Panc1 (cell line): ENCODE data around the gene SCAMP3. TPM values are rescaled to one million over a fixed set of nuclear protein-coding genes. Genes with fewer than 3 reads are reported as not detected.

Source experiments
- ATAC-seq: fragments of 200-7000 bp; cut with Tn5 transposase; 2 replicates; pipeline ENCODE4 v1.9.1; 2020; ENCODE audit warnings: mild to moderate bottlenecking, moderate library complexity
- BruUV-seq: library from RNA; stranded (reverse); fragments of 400-500 nt; replicated peaks from 2 replicates; lab custom pipeline; 2021; lab: Mats Ljungman, UMichigan
- CTCF ChIA-PET: fragments of 300-600 bp; sonication (Branson Sonifier 250); formaldehyde crosslinking; loops from one replicate; lab custom pipeline; 2022; ENCODE audit warnings: antibody characterized with exemption; lab: Charles Lee
- POLR2A ChIA-PET: fragments of 300-600 bp; sonication (Branson Sonifier 250); formaldehyde crosslinking; loops from one replicate; lab custom pipeline; 2022; ENCODE audit warnings: antibody characterized with exemption; lab: Charles Lee
- DNase-seq: peaks from one replicate; pipeline ENCODE4 v3.0.0-alpha.2; 2010; ENCODE audit warnings: low read depth, low spot score
- H3K27ac ChIP-seq: 2 replicates; pipeline ENCODE4 v1.5.1; 2011; ENCODE audit warnings: mild to moderate bottlenecking, low read length, inconsistent platforms
- H3K27me3 ChIP-seq: fragments of 200-500 bp; sonication (Bioruptor generic); 2 replicates; pipeline ENCODE4 v1.6.0; 2014; ENCODE audit warnings: low read length, inconsistent platforms; ENCODE audit not compliant: control insufficient read depth, insufficient read depth
- H3K36me3 ChIP-seq: fragments of 200-500 bp; sonication (Bioruptor generic); 2 replicates; pipeline ENCODE4 v1.5.1; 2014; ENCODE audit warnings: inconsistent platforms, mild to moderate bottlenecking, low read length, moderate library complexity; ENCODE audit not compliant: control insufficient read depth, insufficient read depth
- H3K4me1 ChIP-seq: 2 replicates; pipeline ENCODE4 v1.5.1; 2011; ENCODE audit warnings: inconsistent platforms, mild to moderate bottlenecking, low read length, moderate library complexity; ENCODE audit not compliant: control insufficient read depth, insufficient read depth
- H3K4me3 ChIP-seq, 2 experiments: 2 replicates each; pipeline ENCODE4 v1.5.1; 2011 to 2012; ENCODE audit warnings: low read depth in 2 of 2, low read length in 2 of 2, mild to moderate bottlenecking in 2 of 2, inconsistent platforms in 1 of 2, moderate library complexity in 1 of 2
- H3K9me3 ChIP-seq: fragments of 200-500 bp; sonication (Bioruptor generic); 2 replicates; pipeline ENCODE4 v1.5.1; 2014; ENCODE audit warnings: low read depth, mild to moderate bottlenecking, inconsistent platforms, low read length, moderate library complexity; ENCODE audit not compliant: control insufficient read depth, insufficient read depth
- CTCF ChIP-seq: fragments of 450-650 bp; IDR thresholded peaks from 2 replicates; pipeline ENCODE4 v1.5.1; 2017; ENCODE audit warnings: mild to moderate bottlenecking
- POLR2AphosphoS5 ChIP-seq: IDR thresholded peaks from 2 replicates; pipeline ENCODE4 v1.6.1; 2012; ENCODE audit warnings: mild to moderate bottlenecking, low read depth, low read length, moderate library complexity
- SIN3A ChIP-seq: IDR thresholded peaks from 2 replicates; pipeline ENCODE4 v1.6.1; 2012; ENCODE audit warnings: low read depth, mild to moderate bottlenecking, low read length, moderate library complexity, borderline replicate concordance; ENCODE audit not compliant: insufficient read depth
- TCF7L2 ChIP-seq: IDR thresholded peaks from 2 replicates; pipeline ENCODE4 v1.6.1; 2011; ENCODE audit warnings: mild to moderate bottlenecking, low read depth, low read length, inconsistent platforms
- in situ Hi-C: cut with HindIII; loops from 2 replicates; pipeline ENCODE4 v1.10.0; 2016; ENCODE audit warnings: low sequenced_read_pairs, low pct_unique_long_range_greater_than_20kb
- intact Hi-C: fragments of 100-400 bp; cut with micrococcal nuclease; formaldehyde crosslinking; loops from one replicate; pipeline ENCODE4 v1.10.0; 2022; ENCODE audit not compliant: unreplicated experiment
- total RNA-seq: library from RNA; stranded (reverse); gene quantifications from one replicate; pipeline ENCODE4 v1.2.1, GENCODE V29; 2021; ENCODE audit not compliant: unreplicated experiment
- TF ChIP-seq, protein P1 (sequence below), 2 experiments: IDR thresholded peaks; 2 replicates each; pipeline ENCODE4 v1.6.1; 2011 to 2012; ENCODE audit warnings: low read depth in 2 of 2, control low read depth in 1 of 2, low read length in 1 of 2, mild to moderate bottlenecking in 1 of 2, moderate library complexity in 1 of 2; ENCODE audit not compliant: insufficient read depth in 1 of 2

Gene SCAMP3
- total RNA-seq, 1 experiment from 2014 or later = 200 TPM

DNA sequence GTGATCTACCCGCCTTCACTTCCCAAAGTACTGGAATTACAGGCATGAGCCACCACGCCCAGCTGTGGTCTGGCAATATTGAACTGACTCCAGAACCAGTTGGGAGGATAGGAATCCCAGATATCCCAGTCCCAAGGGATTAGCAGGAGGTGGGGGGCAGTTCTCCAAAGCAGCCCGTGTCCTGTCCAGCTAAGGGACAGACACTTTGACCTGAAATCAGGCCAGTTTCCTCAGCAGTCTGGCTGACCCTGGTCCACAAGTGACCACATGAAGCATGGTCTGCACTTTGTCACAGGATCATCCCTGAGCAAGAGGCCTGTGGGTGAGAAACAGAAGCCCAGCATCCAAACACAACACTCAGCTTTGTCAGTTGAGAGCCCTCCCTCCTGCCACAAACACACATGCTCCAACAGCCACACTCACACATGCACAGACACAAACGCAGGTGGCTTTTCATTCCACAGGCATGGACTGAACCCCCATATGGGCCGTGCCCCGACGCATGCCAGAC lies 43.8 kb upstream of the SCAMP3 start:
- intact Hi-C loops = no loop called here
- DNase-seq = no peak

DNA sequence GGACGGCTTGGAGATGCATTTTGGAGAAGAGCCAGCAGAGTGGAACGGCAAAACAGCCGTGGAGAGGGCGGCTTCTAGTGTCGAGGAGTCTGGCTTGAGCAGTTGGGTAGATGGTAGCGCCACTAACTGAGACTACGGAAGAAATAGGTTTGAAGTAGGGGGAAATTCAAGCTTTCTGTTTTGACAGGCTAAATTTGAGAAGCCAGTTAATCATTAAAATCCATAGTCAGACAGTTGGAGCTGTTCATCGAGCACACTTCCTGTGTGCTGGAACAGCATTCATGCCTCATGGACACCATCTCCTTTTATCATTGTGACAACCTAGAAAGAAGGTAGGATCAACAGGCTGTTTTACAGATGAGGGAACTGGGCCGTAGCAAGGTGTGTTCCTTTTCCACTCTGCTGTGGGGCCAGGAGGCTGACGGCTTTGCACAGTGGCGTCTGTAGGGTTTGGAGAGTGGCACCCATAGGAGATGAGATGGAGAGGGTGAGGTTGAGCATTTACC lies 42.5 kb upstream of the SCAMP3 start:
- Histone ChIP-seq H3K4me1 (peaks cover 4% of the 10 kb centered on the region; the same call in 1 of the 2 replicates), H3K9me3 (no peaks in the 10 kb centered on the region), H3K27ac (no peak overlapping the region), H3K4me3 (no peak overlapping the region), H3K36me3 (peaks cover 7% of the 10 kb centered on the region; the same call in 1 of the 2 replicates), H3K27me3 (no peaks in the 10 kb centered on the region)
- DNase-seq = no peak
- intact Hi-C loops (no loop called here), in situ Hi-C loops (no loop called here)
- no peak for ATAC-seq
- POLR2A ChIA-PET = no interaction called here
- BruUV-seq = no TSS peak
- CTCF ChIA-PET = no interaction called here
- TF ChIP-seq TCF7L2 (no peak), SIN3A (no peak), CTCF (no peak), POLR2AphosphoS5 (no peak)
- TF ChIP-seq, protein P1, sequence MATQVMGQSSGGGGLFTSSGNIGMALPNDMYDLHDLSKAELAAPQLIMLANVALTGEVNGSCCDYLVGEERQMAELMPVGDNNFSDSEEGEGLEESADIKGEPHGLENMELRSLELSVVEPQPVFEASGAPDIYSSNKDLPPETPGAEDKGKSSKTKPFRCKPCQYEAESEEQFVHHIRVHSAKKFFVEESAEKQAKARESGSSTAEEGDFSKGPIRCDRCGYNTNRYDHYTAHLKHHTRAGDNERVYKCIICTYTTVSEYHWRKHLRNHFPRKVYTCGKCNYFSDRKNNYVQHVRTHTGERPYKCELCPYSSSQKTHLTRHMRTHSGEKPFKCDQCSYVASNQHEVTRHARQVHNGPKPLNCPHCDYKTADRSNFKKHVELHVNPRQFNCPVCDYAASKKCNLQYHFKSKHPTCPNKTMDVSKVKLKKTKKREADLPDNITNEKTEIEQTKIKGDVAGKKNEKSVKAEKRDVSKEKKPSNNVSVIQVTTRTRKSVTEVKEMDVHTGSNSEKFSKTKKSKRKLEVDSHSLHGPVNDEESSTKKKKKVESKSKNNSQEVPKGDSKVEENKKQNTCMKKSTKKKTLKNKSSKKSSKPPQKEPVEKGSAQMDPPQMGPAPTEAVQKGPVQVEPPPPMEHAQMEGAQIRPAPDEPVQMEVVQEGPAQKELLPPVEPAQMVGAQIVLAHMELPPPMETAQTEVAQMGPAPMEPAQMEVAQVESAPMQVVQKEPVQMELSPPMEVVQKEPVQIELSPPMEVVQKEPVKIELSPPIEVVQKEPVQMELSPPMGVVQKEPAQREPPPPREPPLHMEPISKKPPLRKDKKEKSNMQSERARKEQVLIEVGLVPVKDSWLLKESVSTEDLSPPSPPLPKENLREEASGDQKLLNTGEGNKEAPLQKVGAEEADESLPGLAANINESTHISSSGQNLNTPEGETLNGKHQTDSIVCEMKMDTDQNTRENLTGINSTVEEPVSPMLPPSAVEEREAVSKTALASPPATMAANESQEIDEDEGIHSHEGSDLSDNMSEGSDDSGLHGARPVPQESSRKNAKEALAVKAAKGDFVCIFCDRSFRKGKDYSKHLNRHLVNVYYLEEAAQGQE (IDR thresholded peaks at IDR 0.05; ENCODE audit: insufficient read depth in 1 of 2, low read depth in 2 of 2, low read length in 1 of 2) = no peak

More for the DNA sequence above, 43.8 kb upstream of the SCAMP3 start:
- no TSS peak for BruUV-seq
- Histone ChIP-seq H3K36me3 (peaks cover 7% of the 10 kb centered on the region; the same call in 1 of the 2 replicates), H3K27me3 (no peaks in the 10 kb centered on the region), H3K27ac (no peak overlapping the region), H3K4me3 (no peak overlapping the region), H3K9me3 (no peaks in the 10 kb centered on the region), H3K4me1 (peaks cover 9% of the 10 kb centered on the region; the same call in 1 of the 2 replicates)
- CTCF ChIA-PET = no interaction called here
- in situ Hi-C loops = no loop called here
- POLR2A ChIA-PET = no interaction called here
- ATAC-seq = no peak
- no peak for TF ChIP-seq POLR2AphosphoS5
- TF ChIP-seq CTCF = no peak
- TF ChIP-seq, protein P1 (IDR thresholded peaks at IDR 0.05; ENCODE audit: insufficient read depth in 1 of 2, low read depth in 2 of 2, low read length in 1 of 2) = no peak
- no peak for TF ChIP-seq TCF7L2
- no peak for TF ChIP-seq SIN3A
